ENCODE measurements around the gene PHACTR3.

GRCh38 chr20:59858425-59858824 is 254.1 kb downstream of the PHACTR3 start:
- TF ChIP-seq CTCF (IDR thresholded peaks at IDR 0.05) (no peak), POLR2AphosphoS5 (IDR thresholded peaks at IDR 0.05; ENCODE audit: low read depth, low read length) (no peak), REST (IDR thresholded peaks at IDR 0.05; ENCODE audit: insufficient read depth in 1 of 2, low read depth in 2 of 2, low read length in 1 of 2) (no peak), SIN3A (IDR thresholded peaks at IDR 0.05; ENCODE audit: borderline replicate concordance, insufficient read depth, low read depth, low read length) (no peak), TCF7L2 (IDR thresholded peaks at IDR 0.05; ENCODE audit: low read depth, low read length) (no peak)
